PFSK-1 (cell line): Measurements from ENCODE around the gene BZW2.

ENCODE experiments used
- FOXP2 ChIP-seq: optimal IDR thresholded peaks from 2 replicates; pipeline ENCODE3; 2011; ENCODE audit warnings: borderline replicate concordance, control low read depth, inconsistent platforms; ENCODE audit not compliant: insufficient read depth; ENCODE audit errors: extremely low read length, extremely low read depth
- POLR2AphosphoS5 ChIP-seq: IDR thresholded peaks from 2 replicates; pipeline ENCODE4 v1.6.1; 2012; ENCODE audit warnings: low read depth, mild to moderate bottlenecking, control low read depth, low read length, moderate library complexity
- REST ChIP-seq, 2 experiments: IDR thresholded peaks; 2 replicates each; pipeline versions ENCODE4 v1.6.1 to v1.8.0; 2011 to 2012; ENCODE audit warnings: low read depth in 2 of 2, low read length in 2 of 2, control low read depth in 1 of 2, inconsistent platforms in 1 of 2, mild to moderate bottlenecking in 1 of 2, moderate library complexity in 1 of 2; ENCODE audit not compliant: insufficient read depth in 1 of 2
- SIN3A ChIP-seq: IDR thresholded peaks from 2 replicates; pipeline ENCODE4 v1.6.1; 2012; ENCODE audit warnings: mild to moderate bottlenecking, low read length, moderate library complexity, borderline replicate concordance; ENCODE audit not compliant: insufficient read depth
- TAF1 ChIP-seq: IDR thresholded peaks from 2 replicates; pipeline ENCODE4 v1.6.1; 2012; ENCODE audit warnings: low read length, control low read depth, borderline replicate concordance; ENCODE audit not compliant: insufficient read depth

BZW2 gene

GRCh38 chr7:16685535-16685934 lies 39.6 kb downstream of the BZW2 start:
- no peak for TF ChIP-seq POLR2AphosphoS5
- TF ChIP-seq REST (IDR thresholded peaks at IDR 0.05; ENCODE audit: insufficient read depth in 1 of 2, low read depth in 2 of 2, low read length in 2 of 2) = no peak
- TF ChIP-seq SIN3A = no peak
- no peak for TF ChIP-seq TAF1
- no peak for TF ChIP-seq FOXP2

GRCh38 chr7:16688249-16688648 lies 42.3 kb downstream of the BZW2 start:
- TF ChIP-seq TAF1 (no peak), SIN3A (no peak)

GRCh38 chr7:16691241-16691640 lies 45.3 kb downstream of the BZW2 start:
- TF ChIP-seq POLR2AphosphoS5 (no peak), SIN3A (no peak), FOXP2 (no peak), TAF1 (no peak), REST (IDR thresholded peaks at IDR 0.05; ENCODE audit: insufficient read depth in 1 of 2, low read depth in 2 of 2, low read length in 2 of 2) (no peak)

- TF ChIP-seq TAF1 (no peak), FOXP2 (no peak), SIN3A (no peak), POLR2AphosphoS5 (no peak)
These were observed 47.8 kb downstream of the BZW2 start for GRCh38 chr7:16693601-16694318.

GRCh38 chr7:16694806-16695205 lies 48.8 kb downstream of the BZW2 start:
- TF ChIP-seq TAF1 (no peak), REST (IDR thresholded peaks at IDR 0.05; ENCODE audit: insufficient read depth in 1 of 2, low read depth in 2 of 2, low read length in 2 of 2) (no peak), SIN3A (no peak), POLR2AphosphoS5 (no peak), FOXP2 (no peak)

GRCh38 chr7:16695621-16696237 lies 49.7 kb downstream of the BZW2 start:
- TF ChIP-seq POLR2AphosphoS5 (no peak), REST (IDR thresholded peaks at IDR 0.05; ENCODE audit: insufficient read depth in 1 of 2, low read depth in 2 of 2, low read length in 2 of 2) (no peak), SIN3A (no peak), TAF1 (no peak), FOXP2 (no peak)
